ENCODE results near the gene OSBPL5.

Gene OSBPL5

GRCh38 chr11:3049430-3050243 is 115.5 kb downstream of the OSBPL5 start:
- no peak for DNase-seq

- no peak for DNase-seq
Measured at GRCh38 chr11:3047637-3048036, 117.5 kb downstream of the OSBPL5 start.

GRCh38 chr11:3046641-3047040 is 118.5 kb downstream of the OSBPL5 start:
- no peak for DNase-seq

- no peak for DNase-seq
Measured at GRCh38 chr11:3046190-3046589, 118.9 kb downstream of the OSBPL5 start.

GRCh38 chr11:3044915-3045314 is 120.2 kb downstream of the OSBPL5 start:
- DNase-seq = no peak

GRCh38 chr11:3044004-3044403 is 121.1 kb downstream of the OSBPL5 start:
- DNase-seq = no peak

GRCh38 chr11:3043315-3043871 is 121.7 kb downstream of the OSBPL5 start:
- DNase-seq = no peak

- DNase-seq = no peak
Measured at GRCh38 chr11:3042496-3043314, 122.4 kb downstream of the OSBPL5 start.

GRCh38 chr11:3041699-3042441 is 123.2 kb downstream of the OSBPL5 start:
- no peak for DNase-seq

GRCh38 chr11:3040881-3041280 is 124.2 kb downstream of the OSBPL5 start:
- DNase-seq = no peak

GRCh38 chr11:3037945-3038271 is 127.2 kb downstream of the OSBPL5 start:
- DNase-seq = no peak

All from NCI-H1105 treated with DMSO at 0.1 percent for 48 hours (cell line).